A673 (cell line): ENCODE measurements around the gene TWSG1. TPM values are rescaled to one million over a fixed set of nuclear protein-coding genes. Genes with fewer than 3 reads are reported as not detected.
"Not testable (repeated sequence)": the region's sequence is repeated elsewhere in the genome, so short reads cannot be mapped to it uniquely, and the experiment has no call there.

Experiments
- BruUV-seq: library from RNA; stranded (reverse); fragments of 400-500 nt; replicated peaks from 2 replicates; lab custom pipeline; 2021; lab: Mats Ljungman, UMichigan
- CTCF ChIA-PET: fragments of 300-600 bp; sonication (Branson Sonifier 250); formaldehyde crosslinking; loops from one replicate; lab custom pipeline; 2022; ENCODE audit warnings: antibody characterized with exemption; lab: Charles Lee
- POLR2A ChIA-PET: fragments of 300-600 bp; sonication (Branson Sonifier 250); formaldehyde crosslinking; loops from one replicate; lab custom pipeline; 2022; ENCODE audit warnings: antibody characterized with exemption; ENCODE audit not compliant: low non-redundant PET; lab: Charles Lee
- DNase-seq: peaks from one replicate; pipeline ENCODE4 v3.0.0-alpha.2; 2015; ENCODE audit warnings: low spot score
- H3K27ac ChIP-seq: fragments of 200-600 bp; sonication (generic); 2 replicates; pipeline ENCODE4 v1.5.1; 2016; ENCODE audit warnings: mixed run types, low read depth, mild to moderate bottlenecking, mixed read lengths, antibody characterized with exemption, low read length; ENCODE audit not compliant: poor library complexity, severe bottlenecking
- H3K27me3 ChIP-seq: fragments of 200-600 bp; sonication (generic); replicated peaks from 2 replicates; pipeline ENCODE4 v1.6.1; 2017; ENCODE audit warnings: mixed run types, low read depth, mild to moderate bottlenecking, mixed read lengths, antibody characterized with exemption, low read length; ENCODE audit not compliant: insufficient read depth, poor library complexity
- H3K36me3 ChIP-seq: fragments of 200-600 bp; sonication (generic); 2 replicates; pipeline ENCODE4 v1.6.1; 2016; ENCODE audit warnings: mixed run types, mild to moderate bottlenecking, mixed read lengths, antibody characterized with exemption, low read length; ENCODE audit not compliant: insufficient read depth, poor library complexity, severe bottlenecking
- H3K4me1 ChIP-seq: fragments of 200-600 bp; sonication (generic); 2 replicates; pipeline ENCODE4 v1.6.1; 2017; ENCODE audit warnings: mixed run types, mild to moderate bottlenecking, mixed read lengths, antibody characterized with exemption, low read length; ENCODE audit not compliant: insufficient read depth, poor library complexity, severe bottlenecking
- H3K4me3 ChIP-seq: fragments of 200-600 bp; sonication (generic); 2 replicates; pipeline ENCODE4 v1.5.1; 2016; ENCODE audit warnings: low read depth, mixed run types, mild to moderate bottlenecking, mixed read lengths, low read length; ENCODE audit not compliant: poor library complexity, severe bottlenecking
- H3K9me3 ChIP-seq: fragments of 200-600 bp; sonication (generic); 2 replicates; pipeline ENCODE4 v1.6.1; 2016; ENCODE audit warnings: mixed run types, low read depth, mild to moderate bottlenecking, mixed read lengths, antibody characterized with exemption, low read length; ENCODE audit not compliant: poor library complexity, severe bottlenecking
- CTCF ChIP-seq: fragments of 300-800, 200-600 bp; sonication (generic); conservative IDR thresholded peaks from 2 replicates; pipeline ENCODE4 v1.5.1; 2017; ENCODE audit warnings: low read depth, mild to moderate bottlenecking, antibody characterized with exemption, low read length, moderate library complexity, mixed read lengths
- EZH2 ChIP-seq: fragments of 200-600 bp; sonication (generic); IDR thresholded peaks from 2 replicates; pipeline ENCODE4 v1.6.1; 2017; ENCODE audit warnings: borderline replicate concordance, low read depth, mild to moderate bottlenecking, mixed read lengths, antibody characterized with exemption, low read length; ENCODE audit not compliant: poor library complexity, severe bottlenecking
- intact Hi-C: fragments of 100-400 bp; cut with micrococcal nuclease; formaldehyde crosslinking; loops from one replicate; pipeline ENCODE4 v1.10.0; 2022; ENCODE audit not compliant: unreplicated experiment
- total RNA-seq: library from RNA; stranded (reverse); gene quantifications from 2 replicates; pipeline ENCODE4 v1.2.3, GENCODE V29; 2021

The TWSG1 gene
- total RNA-seq, 1 experiment from 2014 or later = 34.9 TPM

- no peaks in the 10 kb centered on the region for H3K9me3 ChIP-seq
- TF ChIP-seq CTCF = no peak
- TF ChIP-seq EZH2 = no peak
- no peaks in the 10 kb centered on the region for H3K36me3 ChIP-seq
- POLR2A ChIA-PET = no interaction called here
- CTCF ChIA-PET = no interaction called here
- peaks cover 6% of the 10 kb centered on the region for H3K4me1 ChIP-seq
- H3K27me3 ChIP-seq = no peaks in the 10 kb centered on the region
- H3K27ac ChIP-seq = no peak overlapping the region
- intact Hi-C loops = no loop called here
- no TSS peak for BruUV-seq
- H3K4me3 ChIP-seq = no peak overlapping the region
- DNase-seq = no peak
Observed at GRCh38 chr18:9431296-9431695, 96.7 kb downstream of the TWSG1 start.

- intact Hi-C loops, DNase-seq, H3K27me3 ChIP-seq, H3K4me3 ChIP-seq, H3K9me3 ChIP-seq, H3K27ac ChIP-seq, BruUV-seq, H3K36me3 ChIP-seq, H3K4me1 ChIP-seq, CTCF ChIA-PET, POLR2A ChIA-PET: not testable (repeated sequence)
Observed at GRCh38 chr18:9433122-9433521, 98.5 kb downstream of the TWSG1 start.

- TF ChIP-seq EZH2 (no peak), CTCF (no peak)
- Histone ChIP-seq H3K36me3 (no peaks in the 10 kb centered on the region), H3K4me3 (no peak overlapping the region), H3K27ac (no peak overlapping the region), H3K4me1 (peaks cover 4% of the 10 kb centered on the region), H3K27me3 (no peaks in the 10 kb centered on the region), H3K9me3 (no peaks in the 10 kb centered on the region)
- intact Hi-C loops = no loop called here
- DNase-seq = no peak
- ChIA-PET CTCF (no interaction called here), POLR2A (no interaction called here)
- no TSS peak for BruUV-seq
Observed at GRCh38 chr18:9433671-9434121, 99.1 kb downstream of the TWSG1 start.

GRCh38 chr18:9434122-9434701 is 99.6 kb downstream of the TWSG1 start:
- BruUV-seq = no TSS peak
- POLR2A ChIA-PET = no interaction called here
- no peaks in the 10 kb centered on the region for H3K9me3 ChIP-seq
- intact Hi-C loops = no loop called here
- H3K4me1 ChIP-seq = peaks cover 3% of the 10 kb centered on the region
- no peak for DNase-seq
- CTCF ChIA-PET = no interaction called here
- no peak overlapping the region for H3K27ac ChIP-seq
- H3K4me3 ChIP-seq = no peak overlapping the region
- H3K27me3 ChIP-seq = no peaks in the 10 kb centered on the region
- TF ChIP-seq EZH2 = no peak
- no peak for TF ChIP-seq CTCF
- H3K36me3 ChIP-seq = no peaks in the 10 kb centered on the region
